Thyroid gland (tissue), 4 donors: ENCODE results near the gene WHRN.

Experiments
- POLR2A ChIP-seq, 2 donors: fragments of 450-650 bp; IDR thresholded peaks; one replicate each; pipeline ENCODE4 v1.6.1; 2017; ENCODE audit warnings: antibody characterized with exemption in 2 of 2, mild to moderate bottlenecking in 2 of 2, moderate library complexity in 1 of 2
- TF ChIP-seq, protein P1 (sequence below), 6 experiments: fragments of 200-600 bp in 3 of 6; fragments of 450-650 bp in 3 of 6; sonication (generic) in 3 of 6; IDR thresholded peaks; one replicate each; pipeline ENCODE4 v1.5.1; 2016 to 2019; ENCODE audit warnings: antibody characterized with exemption in 6 of 6, mild to moderate bottlenecking in 2 of 6, inconsistent platforms in 1 of 6, moderate library complexity in 1 of 6

- TF ChIP-seq, protein P1, sequence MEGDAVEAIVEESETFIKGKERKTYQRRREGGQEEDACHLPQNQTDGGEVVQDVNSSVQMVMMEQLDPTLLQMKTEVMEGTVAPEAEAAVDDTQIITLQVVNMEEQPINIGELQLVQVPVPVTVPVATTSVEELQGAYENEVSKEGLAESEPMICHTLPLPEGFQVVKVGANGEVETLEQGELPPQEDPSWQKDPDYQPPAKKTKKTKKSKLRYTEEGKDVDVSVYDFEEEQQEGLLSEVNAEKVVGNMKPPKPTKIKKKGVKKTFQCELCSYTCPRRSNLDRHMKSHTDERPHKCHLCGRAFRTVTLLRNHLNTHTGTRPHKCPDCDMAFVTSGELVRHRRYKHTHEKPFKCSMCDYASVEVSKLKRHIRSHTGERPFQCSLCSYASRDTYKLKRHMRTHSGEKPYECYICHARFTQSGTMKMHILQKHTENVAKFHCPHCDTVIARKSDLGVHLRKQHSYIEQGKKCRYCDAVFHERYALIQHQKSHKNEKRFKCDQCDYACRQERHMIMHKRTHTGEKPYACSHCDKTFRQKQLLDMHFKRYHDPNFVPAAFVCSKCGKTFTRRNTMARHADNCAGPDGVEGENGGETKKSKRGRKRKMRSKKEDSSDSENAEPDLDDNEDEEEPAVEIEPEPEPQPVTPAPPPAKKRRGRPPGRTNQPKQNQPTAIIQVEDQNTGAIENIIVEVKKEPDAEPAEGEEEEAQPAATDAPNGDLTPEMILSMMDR (IDR thresholded peaks at IDR 0.05): no peak
- TF ChIP-seq POLR2A (IDR thresholded peaks at IDR 0.05): no peak
These were observed 133.8 kb downstream of the WHRN start for GRCh38 chr9:114371343-114371944.
